ENCODE data around the gene JADE3. TPM values are rescaled to one million over a fixed set of nuclear protein-coding genes. Genes with fewer than 3 reads are reported as not detected.

Gene JADE3
- total RNA-seq, 4 donors from 2014 or later = 5.5 to 10.2 (median 9.3) TPM

DNA sequence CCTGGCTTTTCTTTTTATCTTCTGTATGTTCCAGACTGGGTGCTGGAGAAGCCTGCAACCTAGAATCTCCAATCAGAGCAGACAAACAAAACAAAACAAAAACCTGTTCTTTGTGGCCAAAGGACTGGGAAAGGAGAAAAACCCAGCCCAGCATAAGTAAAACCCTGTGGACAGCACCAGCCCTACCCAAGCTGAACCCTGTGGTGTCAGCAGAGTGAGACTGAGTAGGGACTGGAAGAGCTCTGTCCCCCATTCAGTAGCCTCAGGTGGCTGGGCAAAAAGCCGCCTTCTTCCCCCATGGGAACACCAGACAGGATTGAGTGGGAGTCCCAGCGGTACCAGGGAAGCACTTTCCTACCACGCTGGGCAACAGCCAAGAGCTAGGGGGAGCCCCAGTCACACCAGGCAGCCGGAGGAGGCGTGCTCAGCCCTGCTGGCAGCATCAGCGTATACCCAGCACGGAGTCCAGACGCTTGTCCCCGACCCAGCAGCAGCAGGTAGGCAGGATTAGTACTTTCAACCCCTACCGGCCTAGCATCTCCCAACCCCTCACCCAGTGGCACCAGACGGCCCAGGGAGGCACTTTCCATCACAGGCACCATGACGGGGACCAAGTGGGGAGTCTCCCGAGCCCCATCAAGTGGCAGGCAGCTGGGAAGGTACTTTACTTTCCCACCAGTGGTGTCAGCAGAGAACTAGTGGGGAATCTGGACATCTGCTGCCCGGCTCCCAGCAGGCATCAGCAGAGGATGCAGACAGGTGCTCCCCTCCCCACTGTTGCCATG is 8.6 kb upstream of the JADE3 start:
- ATAC-seq = peak; percentile 93
- H3K4me3 ChIP-seq = peak overlapping the region; percentile 36 to 48

DNA sequence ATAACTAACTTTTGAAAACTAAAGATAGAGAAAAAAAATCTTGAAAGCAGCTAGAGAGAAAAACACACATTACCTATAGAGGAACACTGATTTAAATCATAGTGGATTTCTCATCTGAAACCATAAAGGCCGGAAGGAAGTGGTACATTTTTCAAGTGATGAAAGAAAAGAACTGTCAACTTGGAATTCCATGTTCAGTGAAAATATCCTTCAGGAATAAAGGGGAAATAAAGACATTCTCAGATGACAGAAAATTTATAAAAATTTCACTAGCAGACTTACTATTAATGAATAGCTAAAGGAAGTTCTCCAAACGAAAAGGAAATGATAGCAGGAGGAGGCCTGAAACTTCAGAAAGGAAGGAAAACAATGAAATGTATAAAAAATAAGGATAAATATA is 7.6 kb upstream of the JADE3 start:
- Histone ChIP-seq H3K9me3 (no peaks in the 10 kb centered on the region), H3K4me3 (no peak overlapping the region), H3K36me3 (no peaks in the 10 kb centered on the region), H3K4me1 (peaks cover 0 to 3% (median 0%) of the 10 kb centered on the region in 3 donors), H3K27ac (no peak overlapping the region), H3K27me3 (no peaks in the 10 kb centered on the region)
- ATAC-seq = no peak
- TF ChIP-seq POLR2AphosphoS5 (IDR thresholded peaks at IDR 0.05) (no peak), EP300 (IDR thresholded peaks at IDR 0.05) (no peak), POLR2A (IDR thresholded peaks at IDR 0.05) (no peak)
- TF ChIP-seq, protein P1, sequence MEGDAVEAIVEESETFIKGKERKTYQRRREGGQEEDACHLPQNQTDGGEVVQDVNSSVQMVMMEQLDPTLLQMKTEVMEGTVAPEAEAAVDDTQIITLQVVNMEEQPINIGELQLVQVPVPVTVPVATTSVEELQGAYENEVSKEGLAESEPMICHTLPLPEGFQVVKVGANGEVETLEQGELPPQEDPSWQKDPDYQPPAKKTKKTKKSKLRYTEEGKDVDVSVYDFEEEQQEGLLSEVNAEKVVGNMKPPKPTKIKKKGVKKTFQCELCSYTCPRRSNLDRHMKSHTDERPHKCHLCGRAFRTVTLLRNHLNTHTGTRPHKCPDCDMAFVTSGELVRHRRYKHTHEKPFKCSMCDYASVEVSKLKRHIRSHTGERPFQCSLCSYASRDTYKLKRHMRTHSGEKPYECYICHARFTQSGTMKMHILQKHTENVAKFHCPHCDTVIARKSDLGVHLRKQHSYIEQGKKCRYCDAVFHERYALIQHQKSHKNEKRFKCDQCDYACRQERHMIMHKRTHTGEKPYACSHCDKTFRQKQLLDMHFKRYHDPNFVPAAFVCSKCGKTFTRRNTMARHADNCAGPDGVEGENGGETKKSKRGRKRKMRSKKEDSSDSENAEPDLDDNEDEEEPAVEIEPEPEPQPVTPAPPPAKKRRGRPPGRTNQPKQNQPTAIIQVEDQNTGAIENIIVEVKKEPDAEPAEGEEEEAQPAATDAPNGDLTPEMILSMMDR (IDR thresholded peaks at IDR 0.05) = no peak
- WGBS, 2 donors (ENCODE audit: low coverage in 1 of 2) = 52 to 70% methylated on average over 2 of the region's 2 CpGs

More for the DNA sequence above, 8.6 kb upstream of the JADE3 start:
- H3K9me3 ChIP-seq = no peaks in the 10 kb centered on the region
- WGBS, 2 donors (ENCODE audit: low coverage in 1 of 2) = no CpG with 5 or more reads among the region's 14 CpGs
- no peaks in the 10 kb centered on the region for H3K27me3 ChIP-seq
- peaks cover 0 to 3% (median 0%) of the 10 kb centered on the region in 3 donors for H3K4me1 ChIP-seq
- TF ChIP-seq POLR2A (IDR thresholded peaks at IDR 0.05) (no peak), POLR2AphosphoS5 (IDR thresholded peaks at IDR 0.05) (peak; percentile 32), EP300 (IDR thresholded peaks at IDR 0.05) (no peak)
- TF ChIP-seq, protein P1 (IDR thresholded peaks at IDR 0.05) = peak; percentile 30 to 77 (median 52)
- H3K27ac ChIP-seq = peak overlapping the region in 3 of 4 donors; percentile 33 to 57 (median 43)
- no peaks in the 10 kb centered on the region for H3K36me3 ChIP-seq

DNA sequence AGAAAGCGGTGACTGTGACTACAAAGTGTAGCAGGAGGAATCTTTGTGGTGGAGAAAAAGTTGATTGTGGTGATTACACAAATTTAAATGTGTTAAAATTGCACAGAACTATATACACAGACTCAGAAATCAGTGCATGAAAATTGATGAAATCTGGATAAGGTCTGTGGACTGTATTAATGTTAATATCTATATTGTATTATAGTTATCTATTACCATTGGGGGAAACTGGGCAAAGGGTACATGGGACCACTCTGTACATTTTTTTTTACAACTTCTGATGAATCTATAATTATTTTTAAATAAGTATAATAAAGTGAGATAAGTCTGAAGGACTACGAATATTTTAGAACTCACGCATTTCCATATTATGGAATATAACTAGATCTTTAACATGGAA is 1.8 kb upstream of the JADE3 start:
- Histone ChIP-seq H3K4me3 (no peak overlapping the region), H3K27me3 (no peaks in the 10 kb centered on the region), H3K9me3 (no peaks in the 10 kb centered on the region), H3K27ac (no peak overlapping the region), H3K4me1 (peaks cover 0 to 12% (median 0%) of the 10 kb centered on the region in 3 donors), H3K36me3 (no peaks in the 10 kb centered on the region)
- TF ChIP-seq EP300 (IDR thresholded peaks at IDR 0.05) (no peak), POLR2A (IDR thresholded peaks at IDR 0.05) (no peak), POLR2AphosphoS5 (IDR thresholded peaks at IDR 0.05) (no peak)
- TF ChIP-seq, protein P1 (IDR thresholded peaks at IDR 0.05) = no peak
- 84 to 100% methylated on average over 2 to 3 of the region's 3 CpGs for WGBS, 2 donors (ENCODE audit: low coverage in 1 of 2)
- no peak for ATAC-seq

DNA sequence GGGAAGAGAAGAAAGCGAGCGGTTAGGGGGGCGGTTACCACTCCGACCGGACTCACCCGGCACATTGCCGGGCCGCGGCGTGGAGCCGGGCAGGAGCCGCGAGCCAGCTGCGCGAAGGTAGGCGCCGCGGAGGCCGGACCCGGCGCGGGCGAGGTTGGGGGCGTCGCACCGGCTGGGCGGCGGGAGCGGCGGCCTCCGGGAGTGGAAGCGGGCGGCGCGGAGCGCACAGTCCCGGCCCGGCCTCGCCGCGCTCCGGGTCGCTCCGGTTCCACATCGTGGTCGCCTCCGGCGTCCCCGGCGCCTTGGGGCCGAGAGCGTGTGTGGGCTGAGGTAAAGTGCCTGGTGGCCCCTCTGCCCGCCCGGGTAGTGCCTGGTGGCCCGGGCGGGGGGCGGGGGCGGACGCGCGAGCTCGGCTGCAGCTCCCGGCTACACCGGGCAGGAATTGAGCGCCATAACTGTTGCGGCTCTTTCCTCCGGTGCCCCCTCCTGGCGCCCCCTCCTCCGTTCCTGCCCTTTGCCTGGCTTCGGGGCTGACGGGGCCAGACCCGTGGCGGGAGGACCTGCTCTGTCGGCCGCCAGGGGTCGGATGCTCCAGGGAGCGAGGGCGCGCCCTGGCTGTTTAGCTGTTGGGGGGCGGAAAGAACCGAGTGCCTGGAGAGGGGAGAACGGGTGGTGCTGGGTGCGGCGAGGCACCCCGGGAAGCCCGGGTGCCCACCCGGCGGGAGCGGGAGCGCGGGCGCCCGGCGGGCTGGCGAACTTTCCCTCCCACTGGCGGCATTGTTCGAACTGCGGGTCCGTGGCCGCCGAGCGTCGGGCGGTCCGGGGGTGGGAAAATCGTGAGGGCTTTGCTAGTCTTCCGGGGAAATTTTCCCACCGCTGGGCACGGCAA is 626 bp downstream of the JADE3 start:
- H3K9me3 ChIP-seq = no peaks in the 10 kb centered on the region
- no peaks in the 10 kb centered on the region for H3K36me3 ChIP-seq
- WGBS, 2 donors (ENCODE audit: low coverage in 1 of 2) = 0 to 47% methylated on average over 10 to 14 of the region's 109 CpGs
- peak; percentile 46 for ATAC-seq
- H3K4me3 ChIP-seq = peak overlapping the region; percentile 76 to 81
- no peaks in the 10 kb centered on the region for H3K27me3 ChIP-seq
- peaks cover 0 to 12% (median 0%) of the 10 kb centered on the region in 3 donors for H3K4me1 ChIP-seq
- H3K27ac ChIP-seq = peak overlapping the region in 3 of 4 donors; percentile 79 to 87 (median 81)
- TF ChIP-seq, protein P1 (IDR thresholded peaks at IDR 0.05) = peak; percentile 16 to 69 (median 42)
- TF ChIP-seq EP300 (IDR thresholded peaks at IDR 0.05) (no peak), POLR2AphosphoS5 (IDR thresholded peaks at IDR 0.05) (no peak), POLR2A (IDR thresholded peaks at IDR 0.05) (no peak)
